HG02885 (cell line): ENCODE measurements around the gene RASL10B.
"Not testable (repeated sequence)": the region's sequence is repeated elsewhere in the genome, so short reads cannot be mapped to it uniquely, and the experiment has no call there.

ENCODE experiments used
- ATAC-seq: cut with Tn5 transposase; IDR thresholded peaks from one replicate; pipeline ENCODE4 v1.9.1; 2021; ENCODE audit warnings: mild to moderate bottlenecking; ENCODE audit not compliant: unreplicated experiment, poor library complexity

Gene RASL10B

DNA sequence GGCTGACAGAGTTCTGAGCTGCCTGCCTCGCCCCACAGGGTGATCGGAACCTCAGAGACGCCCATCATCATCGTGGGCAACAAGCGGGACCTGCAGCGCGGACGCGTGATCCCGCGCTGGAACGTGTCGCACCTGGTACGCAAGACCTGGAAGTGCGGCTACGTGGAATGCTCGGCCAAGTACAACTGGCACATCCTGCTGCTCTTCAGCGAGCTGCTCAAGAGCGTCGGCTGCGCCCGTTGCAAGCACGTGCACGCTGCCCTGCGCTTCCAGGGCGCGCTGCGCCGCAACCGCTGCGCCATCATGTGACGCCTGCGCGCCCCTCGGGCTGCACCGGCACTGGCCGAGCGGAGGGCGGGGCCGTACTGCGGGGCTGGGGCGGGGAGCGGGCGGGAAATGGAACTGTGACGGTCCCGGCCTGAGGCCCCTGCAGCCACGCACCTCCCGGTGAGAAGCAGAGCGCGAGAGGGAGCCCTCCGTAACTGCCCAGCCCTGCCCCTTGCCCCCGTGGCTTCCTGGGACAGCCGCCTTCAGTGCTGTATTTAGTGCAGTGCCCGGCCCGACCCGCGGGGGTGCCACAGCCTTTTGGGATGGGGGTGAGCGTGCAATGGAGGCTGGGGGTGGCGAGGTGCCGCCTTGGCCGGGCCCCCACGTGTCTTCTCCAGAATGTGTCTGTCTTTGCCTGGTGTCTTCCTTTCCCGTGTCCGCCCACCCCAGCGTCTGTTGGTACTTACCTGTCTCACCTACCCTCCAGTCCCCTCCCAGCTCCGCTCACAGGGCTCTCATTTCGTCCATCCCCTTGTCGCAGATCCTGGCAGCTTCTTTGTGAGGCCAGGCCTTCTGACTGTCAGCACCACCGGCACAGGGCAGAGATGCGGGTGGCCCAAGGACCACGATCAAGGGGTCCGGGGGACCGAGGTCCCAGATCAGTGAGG lies 9.8 kb downstream of the RASL10B start:
- ATAC-seq = no peak

- no peak for ATAC-seq
Measured at GRCh38 chr17:35742496-35742895, 11.1 kb downstream of the RASL10B start.

DNA sequence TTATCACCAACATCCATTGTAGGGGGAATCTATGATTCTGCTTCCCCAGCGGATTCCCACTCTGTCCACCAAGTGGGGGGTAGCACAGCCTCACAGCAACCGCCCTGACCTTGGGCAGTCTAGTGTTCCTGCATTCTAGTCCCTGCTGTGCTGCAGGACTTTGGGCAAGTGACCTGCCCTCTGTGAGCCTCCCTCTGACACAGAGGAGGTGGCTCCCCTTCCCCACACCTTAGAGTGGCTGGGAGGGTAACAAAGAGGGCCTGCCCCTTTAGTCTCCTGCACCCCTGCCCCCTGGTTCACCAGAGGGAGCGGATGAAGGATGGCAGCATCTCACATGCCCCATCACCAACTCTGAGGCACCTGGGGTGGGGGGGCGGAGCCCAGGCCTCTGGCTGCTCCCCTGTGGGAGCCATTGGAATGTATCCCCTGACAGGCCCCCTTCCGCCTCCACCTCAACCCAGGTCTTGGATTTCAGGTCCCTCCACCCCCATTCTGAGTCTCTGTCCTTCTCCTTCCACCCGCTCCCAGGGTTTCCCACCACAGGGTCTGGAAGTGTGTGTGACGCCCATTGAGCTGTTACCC lies 11.5 kb downstream of the RASL10B start:
- ATAC-seq = no peak

- no peak for ATAC-seq
Measured at GRCh38 chr17:35743626-35744328, 12.3 kb downstream of the RASL10B start.

GRCh38 chr17:35744830-35745229 lies 13.4 kb downstream of the RASL10B start:
- no peak for ATAC-seq

GRCh38 chr17:35745246-35745645 lies 13.8 kb downstream of the RASL10B start:
- ATAC-seq = no peak

DNA sequence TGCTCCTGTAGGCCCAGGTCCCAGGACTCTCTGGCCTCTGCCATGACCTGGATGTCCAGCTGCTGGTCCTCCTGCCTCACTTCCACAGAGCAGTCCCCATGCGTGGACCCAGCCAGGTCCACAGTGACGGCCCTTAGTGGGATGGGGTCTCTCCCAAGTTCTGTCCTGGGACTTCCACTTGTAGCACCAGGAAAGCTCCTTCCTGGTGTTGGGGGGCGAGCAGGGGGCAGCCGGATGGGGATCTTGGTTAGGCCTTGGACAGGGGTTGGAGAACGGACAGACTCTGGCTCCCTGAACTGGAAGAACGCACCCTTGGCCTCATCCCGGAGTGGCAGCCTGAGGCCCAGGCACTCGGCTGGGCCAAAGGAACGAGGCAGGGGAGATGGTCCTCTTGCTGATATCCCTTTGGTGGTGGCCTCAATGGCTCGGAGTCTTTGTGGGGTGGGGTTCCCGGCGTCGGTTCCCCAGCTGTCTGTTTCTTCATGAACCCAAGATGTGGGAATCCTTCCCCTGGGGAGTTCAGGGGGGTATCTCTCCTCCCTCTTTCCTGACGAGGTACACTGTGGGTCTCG lies 14.4 kb downstream of the RASL10B start:
- no peak for ATAC-seq

DNA sequence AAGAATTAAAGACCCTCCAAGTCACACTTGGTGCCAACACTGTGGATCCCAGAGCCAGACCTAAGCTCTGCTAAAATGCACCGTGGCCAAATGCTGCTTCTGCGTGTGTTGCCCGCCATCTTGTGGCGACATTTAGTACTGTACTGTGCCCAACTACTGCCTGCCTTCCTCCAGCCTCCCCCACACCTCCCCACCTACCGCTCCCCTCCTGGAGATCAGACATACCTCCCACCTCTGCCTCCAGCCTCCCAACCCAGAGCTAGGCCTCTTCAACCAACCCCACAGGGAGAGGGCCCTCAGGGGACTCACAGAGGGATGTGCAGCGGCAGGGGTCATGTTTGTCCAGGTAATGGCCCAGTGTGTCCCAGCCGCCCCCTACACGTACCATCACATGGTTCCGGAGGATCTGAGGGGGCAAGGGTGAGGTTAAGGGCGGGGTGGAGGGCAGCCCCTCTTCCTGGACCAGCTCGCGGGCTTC lies 16.1 kb downstream of the RASL10B start:
- no peak for ATAC-seq

GRCh38 chr17:35748341-35748841 lies 17.0 kb downstream of the RASL10B start:
- no peak for ATAC-seq

- ATAC-seq = no peak
Measured at GRCh38 chr17:35748979-35749378, 17.5 kb downstream of the RASL10B start.

GRCh38 chr17:35749560-35750412 lies 18.3 kb downstream of the RASL10B start:
- no peak for ATAC-seq

GRCh38 chr17:35750526-35751395 lies 19.3 kb downstream of the RASL10B start:
- ATAC-seq = no peak

- ATAC-seq = not testable (repeated sequence)
Measured at GRCh38 chr17:35751541-35751940, 20.1 kb downstream of the RASL10B start.

DNA sequence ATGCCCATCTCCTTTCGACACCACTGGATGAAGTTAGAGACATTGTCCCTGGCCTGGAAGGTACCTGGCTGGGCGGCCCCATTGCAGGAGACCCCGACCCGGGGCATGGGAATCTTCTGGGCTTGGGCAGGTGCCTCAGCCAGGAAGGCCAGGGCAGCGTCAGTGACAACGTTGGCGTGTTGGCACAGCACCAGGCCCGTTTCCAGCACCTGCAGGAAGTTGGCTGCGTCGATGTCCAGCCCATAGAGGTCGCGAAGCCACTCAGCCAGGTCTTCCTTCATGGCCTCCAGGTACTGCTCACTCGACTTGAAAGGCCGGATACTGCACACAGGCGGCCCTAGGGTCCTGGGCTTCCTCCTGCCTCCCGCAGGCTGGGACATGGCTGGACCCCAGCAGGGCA lies 21.0 kb downstream of the RASL10B start:
- ATAC-seq = no peak

GRCh38 chr17:35752945-35753764 lies 21.7 kb downstream of the RASL10B start, which contains the start of gene GAS2L2:
GAS2L2 (minus strand) TSS chr17:35753239; CDS start chr17:35752850, 389 bp downstream.
- ATAC-seq = no peak

DNA sequence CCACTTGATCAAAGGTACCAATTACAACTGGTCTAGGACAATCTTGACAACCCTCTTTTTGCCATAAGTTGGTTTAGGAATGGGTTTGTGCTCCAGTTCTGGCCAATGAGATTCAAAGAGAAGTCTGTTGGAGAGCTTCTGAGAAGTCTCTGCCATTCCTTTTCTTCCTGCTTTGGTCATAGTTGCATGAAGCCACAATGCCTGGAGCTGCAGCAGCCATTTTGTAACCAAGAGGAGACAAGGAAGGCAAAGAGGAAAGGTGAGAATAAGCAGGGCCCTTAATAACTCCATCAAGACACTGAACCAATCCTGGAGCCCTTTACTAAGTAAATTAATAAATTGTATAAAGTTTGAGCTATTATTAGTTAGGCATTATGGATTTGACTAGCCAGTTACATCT lies 25.8 kb downstream of the RASL10B start:
- no peak for ATAC-seq

GRCh38 chr17:35760587-35760986 lies 29.1 kb downstream of the RASL10B start, which contains the start of gene C17orf50:
C17orf50 (plus strand) TSS chr17:35760887; CDS start chr17:35760942, 55 bp downstream.
- no peak for ATAC-seq

DNA sequence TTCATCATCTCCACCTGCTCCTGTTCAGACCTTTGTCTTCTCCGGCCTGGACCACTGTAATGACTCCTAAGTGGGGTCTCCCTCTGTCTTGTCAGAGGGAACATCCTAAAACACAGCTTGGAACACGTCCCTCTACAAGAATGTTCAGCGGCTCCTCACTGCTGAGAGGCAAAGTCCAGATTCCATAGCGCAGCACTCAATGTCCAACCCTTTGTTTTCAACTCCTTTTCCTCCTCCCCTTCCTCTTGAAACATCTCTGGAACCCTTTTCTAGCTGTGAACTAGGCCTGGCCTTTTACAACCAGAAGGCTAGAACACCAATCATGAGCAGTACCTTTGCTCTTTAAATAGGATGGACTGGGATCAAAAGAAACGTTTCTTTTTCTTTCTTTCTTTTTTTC lies 30.2 kb downstream of the RASL10B start:
- ATAC-seq = no peak
